Left lung (tissue), 10 donors: Measurements from ENCODE around the gene YIPF5. TPM values are rescaled to one million over a fixed set of nuclear protein-coding genes. Genes with fewer than 3 reads are reported as not detected.

Experiments used
- ATAC-seq: fragments of 200-7000 bp; cut with Tn5 transposase; one replicate; pipeline ENCODE4 v1.9.1; 2020; ENCODE audit warnings: moderate library complexity
- DNase-seq, 4 donors: peaks; one replicate each; pipeline ENCODE4 v3.0.0-alpha.2; 2013 to 2020
- H3K27ac ChIP-seq, 2 donors: fragments of 200-600 bp; sonication (generic) in 1 of 2; one replicate each; pipeline versions ENCODE4 v1.5.0 to v1.8.0; 2020 to 2021
- H3K27me3 ChIP-seq, 2 donors: fragments of 200-600 bp; sonication (generic) in 1 of 2; one replicate each; pipeline versions ENCODE4 v1.5.0 to v1.8.0; 2020 to 2021
- H3K36me3 ChIP-seq, 2 donors: fragments of 200-600 bp; sonication (generic) in 1 of 2; one replicate each; pipeline versions ENCODE4 v1.5.0 to v1.8.0; 2020 to 2021
- H3K4me1 ChIP-seq, 2 donors: fragments of 200-600 bp; one replicate each; pipeline ENCODE4 v1.8.0; 2021
- H3K4me3 ChIP-seq, 2 donors: fragments of 200-600 bp; sonication (generic) in 1 of 2; one replicate each; pipeline versions ENCODE4 v1.5.0 to v1.8.0; 2020 to 2021; ENCODE audit warnings: mild to moderate bottlenecking in 1 of 2
- H3K9me3 ChIP-seq, 2 donors: fragments of 200-600 bp; sonication (generic) in 1 of 2; one replicate each; pipeline versions ENCODE4 v1.5.0 to v1.8.0; 2020 to 2021
- intact Hi-C, 2 donors: fragments of 100-400 bp; cut with DNase I; formaldehyde crosslinking; loops; one replicate each; pipeline versions ENCODE4 v1.11.2 to v1.14.2; 2022
- polyA plus RNA-seq, 6 donors: library from polyadenylated mRNA; unstranded; fragments of 120-200 nt; gene quantifications; one replicate each; pipeline ENCODE4 v1.2.1, GENCODE V29; 2013; ENCODE audit not compliant: insufficient read length in 6 of 6
- total RNA-seq, 2 donors: library from RNA; stranded (reverse); fragmentation: NEBNext Ultra II Directional; extraction: Animal tissue kit (Norgen Biotek cat#: 25700); gene quantifications; one replicate each; pipeline ENCODE4 v1.2.1, GENCODE V29; 2021
- TF ChIP-seq, protein P1 (sequence below), 2 donors: fragments of 200-600 bp; sonication (generic) in 1 of 2; IDR thresholded peaks; one replicate each; pipeline versions ENCODE4 v1.5.0 to v1.8.0; 2021; ENCODE audit warnings: antibody characterized with exemption in 2 of 2
- donor health status: DM: no; HTN: yes; CAD: no.
- donor health status: DM: no; HTN: no; CAD: no.

Gene YIPF5
- total and polyA plus RNA-seq, 8 donors: 58.9 to 67.6 (median 62.8) TPM

DNA sequence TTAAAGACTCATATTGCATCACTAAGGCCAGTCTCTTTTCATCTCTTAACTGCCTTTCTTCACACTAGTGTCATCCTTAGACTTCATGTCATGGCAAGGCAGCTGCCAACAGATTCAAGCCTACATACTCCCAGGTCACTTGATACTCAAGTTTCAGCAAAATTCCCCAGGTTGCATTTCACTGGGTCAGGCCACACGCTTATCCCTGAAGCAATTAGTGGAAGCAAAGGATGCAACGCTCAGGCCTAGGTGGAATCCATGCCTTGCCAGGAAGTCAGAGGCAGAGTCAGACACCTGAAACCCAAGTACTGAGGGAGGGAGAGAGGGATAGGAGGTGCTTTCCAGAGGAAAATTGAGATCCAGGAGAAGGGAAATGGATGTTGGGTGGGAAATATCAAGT is 28.9 kb downstream of the YIPF5 start:
- intact Hi-C loops: no loop called here
- Histone ChIP-seq H3K9me3 (no peaks in the 10 kb centered on the region), H3K36me3 (no peaks in the 10 kb centered on the region), H3K4me1 (peaks cover 0 to 9% of the 10 kb centered on the region in 2 donors), H3K27me3 (no peaks in the 10 kb centered on the region), H3K27ac (no peak overlapping the region), H3K4me3 (no peak overlapping the region)
- ATAC-seq: no peak
- TF ChIP-seq, protein P1, sequence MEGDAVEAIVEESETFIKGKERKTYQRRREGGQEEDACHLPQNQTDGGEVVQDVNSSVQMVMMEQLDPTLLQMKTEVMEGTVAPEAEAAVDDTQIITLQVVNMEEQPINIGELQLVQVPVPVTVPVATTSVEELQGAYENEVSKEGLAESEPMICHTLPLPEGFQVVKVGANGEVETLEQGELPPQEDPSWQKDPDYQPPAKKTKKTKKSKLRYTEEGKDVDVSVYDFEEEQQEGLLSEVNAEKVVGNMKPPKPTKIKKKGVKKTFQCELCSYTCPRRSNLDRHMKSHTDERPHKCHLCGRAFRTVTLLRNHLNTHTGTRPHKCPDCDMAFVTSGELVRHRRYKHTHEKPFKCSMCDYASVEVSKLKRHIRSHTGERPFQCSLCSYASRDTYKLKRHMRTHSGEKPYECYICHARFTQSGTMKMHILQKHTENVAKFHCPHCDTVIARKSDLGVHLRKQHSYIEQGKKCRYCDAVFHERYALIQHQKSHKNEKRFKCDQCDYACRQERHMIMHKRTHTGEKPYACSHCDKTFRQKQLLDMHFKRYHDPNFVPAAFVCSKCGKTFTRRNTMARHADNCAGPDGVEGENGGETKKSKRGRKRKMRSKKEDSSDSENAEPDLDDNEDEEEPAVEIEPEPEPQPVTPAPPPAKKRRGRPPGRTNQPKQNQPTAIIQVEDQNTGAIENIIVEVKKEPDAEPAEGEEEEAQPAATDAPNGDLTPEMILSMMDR (IDR thresholded peaks at IDR 0.05): no peak
- no peak for DNase-seq

DNA sequence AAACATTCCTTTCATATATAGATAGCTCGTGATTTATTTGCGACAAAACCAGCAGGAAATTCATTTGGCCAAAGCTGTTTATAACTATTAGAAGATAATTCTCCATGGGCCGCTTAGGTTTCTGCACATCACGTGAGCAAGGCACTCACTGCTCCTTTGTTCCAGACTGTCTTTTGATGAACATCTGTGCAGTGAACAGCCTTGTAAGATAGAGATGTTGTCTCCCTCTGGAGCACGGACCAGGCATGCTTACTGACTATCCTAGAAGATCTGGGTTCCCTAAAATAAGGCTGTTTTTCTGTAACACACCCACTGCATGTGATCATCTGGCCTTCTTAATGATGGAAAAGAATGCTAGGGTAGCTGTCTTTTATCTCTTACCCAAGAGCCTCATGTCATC is 30.9 kb downstream of the YIPF5 start:
- H3K27me3 ChIP-seq: no peaks in the 10 kb centered on the region
- H3K4me1 ChIP-seq: peaks cover 0 to 4% of the 10 kb centered on the region in 2 donors
- TF ChIP-seq, protein P1 (IDR thresholded peaks at IDR 0.05): no peak
- ATAC-seq: no peak
- H3K27ac ChIP-seq: no peak overlapping the region
- H3K9me3 ChIP-seq: no peaks in the 10 kb centered on the region
- DNase-seq: no peak
- intact Hi-C loops: no loop called here
- no peak overlapping the region for H3K4me3 ChIP-seq
- H3K36me3 ChIP-seq: no peaks in the 10 kb centered on the region

DNA sequence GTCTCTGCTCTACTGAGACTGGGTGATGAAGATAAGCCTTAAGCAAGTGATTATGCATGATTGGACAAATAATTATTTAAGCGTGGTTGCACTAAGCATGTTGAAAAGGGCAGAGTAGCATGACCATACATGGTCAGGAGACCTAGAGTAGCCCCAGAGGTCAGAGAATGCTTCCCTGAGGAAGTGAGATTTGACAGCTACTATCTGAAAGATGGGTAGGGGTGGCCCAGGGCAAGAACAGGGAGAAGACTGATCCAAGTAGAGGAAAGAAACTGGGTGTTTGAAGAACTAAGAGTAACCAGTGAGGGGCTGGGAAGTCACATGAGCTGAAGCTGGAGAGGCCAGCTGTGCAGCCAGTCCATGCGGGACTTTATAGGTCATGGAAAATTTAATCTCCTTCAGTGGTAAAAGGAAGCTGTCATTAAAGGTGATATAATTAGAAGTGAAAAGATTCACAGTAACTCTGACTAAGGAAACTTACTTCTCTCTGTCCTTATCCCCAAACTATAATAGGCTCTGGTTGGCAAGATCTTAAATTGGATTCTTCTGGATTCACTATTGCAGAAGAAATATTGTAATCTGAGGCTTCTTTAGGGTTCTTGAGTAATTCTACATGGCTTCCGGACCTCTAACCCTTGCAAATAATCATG is 35.2 kb downstream of the YIPF5 start:
- DNase-seq (no peak), ATAC-seq (no peak)
- intact Hi-C loops: no loop called here
- Histone ChIP-seq H3K36me3 (no peaks in the 10 kb centered on the region), H3K27me3 (no peaks in the 10 kb centered on the region), H3K4me1 (no peaks in the 10 kb centered on the region), H3K27ac (no peak overlapping the region), H3K9me3 (no peaks in the 10 kb centered on the region), H3K4me3 (no peak overlapping the region)
- TF ChIP-seq, protein P1 (IDR thresholded peaks at IDR 0.05): no peak

DNA sequence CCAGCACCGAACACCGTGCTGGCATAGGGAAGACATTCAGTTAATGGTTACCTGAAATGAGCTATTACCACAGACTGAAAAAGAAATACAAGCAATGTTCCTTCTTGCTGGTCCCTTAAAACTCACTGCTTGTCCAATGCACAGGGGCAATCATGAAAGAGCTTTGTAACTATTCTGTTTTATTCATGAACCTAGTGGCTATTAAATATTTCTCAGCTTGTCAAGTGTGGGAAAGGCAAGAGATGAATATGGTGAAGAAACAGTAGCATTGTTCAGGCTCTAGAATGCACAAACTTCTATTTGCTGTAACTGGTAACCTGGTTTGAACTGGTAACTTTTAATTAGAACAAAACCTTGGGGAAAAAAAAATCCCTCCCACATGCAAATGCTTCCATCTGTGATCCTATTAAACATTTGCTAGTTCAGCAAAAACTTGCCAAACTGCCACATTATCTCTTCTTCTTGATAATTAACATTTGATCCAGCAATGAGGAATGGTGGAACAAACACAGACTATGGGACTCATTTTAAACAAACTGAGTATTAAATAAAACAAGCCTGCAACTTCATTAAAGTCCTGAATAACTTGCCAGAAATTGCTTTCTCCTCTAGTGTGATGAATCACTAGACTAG is 36.1 kb downstream of the YIPF5 start:
- no peaks in the 10 kb centered on the region for H3K27me3 ChIP-seq
- H3K27ac ChIP-seq: no peak overlapping the region
- ATAC-seq: no peak
- H3K4me3 ChIP-seq: no peak overlapping the region
- no peak for DNase-seq
- no peaks in the 10 kb centered on the region for H3K36me3 ChIP-seq
- TF ChIP-seq, protein P1 (IDR thresholded peaks at IDR 0.05): no peak
- intact Hi-C loops: no loop called here
- no peaks in the 10 kb centered on the region for H3K9me3 ChIP-seq
- H3K4me1 ChIP-seq: no peaks in the 10 kb centered on the region

DNA sequence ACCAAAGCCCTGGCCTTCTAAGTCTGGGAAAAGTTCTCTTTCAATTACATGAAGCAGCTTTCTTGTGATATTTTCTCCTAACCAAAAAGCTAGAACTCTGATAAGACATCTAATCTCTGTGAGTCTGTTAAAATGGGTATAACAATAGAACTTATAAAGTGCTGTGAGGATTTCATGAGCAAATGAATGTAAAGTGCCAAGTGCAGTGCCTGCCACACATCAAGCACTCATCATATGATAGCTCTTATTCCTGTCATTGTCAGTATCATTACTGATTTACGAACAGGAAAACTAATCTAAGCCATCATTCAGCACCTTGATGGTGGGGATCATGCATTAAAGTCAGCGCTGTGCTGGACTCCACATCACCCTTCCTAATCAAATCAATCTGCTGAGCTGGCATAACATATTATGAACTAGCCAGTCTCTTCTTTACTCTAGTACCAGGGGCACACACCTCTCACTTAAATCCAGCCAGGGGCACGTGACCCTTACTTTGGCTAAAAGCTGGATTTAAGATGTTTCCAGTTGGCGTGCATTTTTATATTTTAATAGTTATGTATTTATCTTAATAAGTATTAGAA is 37.3 kb downstream of the YIPF5 start:
- TF ChIP-seq, protein P1 (IDR thresholded peaks at IDR 0.05): no peak
- Histone ChIP-seq H3K9me3 (no peaks in the 10 kb centered on the region), H3K4me3 (no peak overlapping the region), H3K27me3 (no peaks in the 10 kb centered on the region), H3K36me3 (no peaks in the 10 kb centered on the region), H3K27ac (no peak overlapping the region), H3K4me1 (no peaks in the 10 kb centered on the region)
- intact Hi-C loops: no loop called here
- ATAC-seq: no peak
- no peak for DNase-seq
